Activated T-helper 1 cell treated with anti-CD3 and anti-CD28 coated beads, Interleukin-12 subunit alpha, Interleukin-12 subunit beta, Interleukin-2, Interleukin-4 antibody, amounts not matched to agents 30 ng/mL and 10 ng/mL and 1 ng/mL, durations not matched to agents 14 hours and 24 hours and 36 hours (primary cell): ENCODE results near the gene LPO. TPM values are rescaled to one million over a fixed set of nuclear protein-coding genes. Genes with fewer than 3 reads are reported as not detected.

Experiments
- DNase-seq: peaks from one replicate; pipeline ENCODE4 v3.0.0; 2021; ENCODE audit warnings: low spot score
- H3K27ac Mint-ChIP-seq: one replicate; pipeline ENCODE4 v1.8.0; 2021; ENCODE audit warnings: mild to moderate bottlenecking, mixed read lengths
- H3K27me3 Mint-ChIP-seq: one replicate; pipeline ENCODE4 v1.8.0; 2022; ENCODE audit warnings: mild to moderate bottlenecking, moderate library complexity, mixed read lengths; ENCODE audit not compliant: insufficient read depth
- H3K36me3 Mint-ChIP-seq: one replicate; pipeline ENCODE4 v1.8.0; 2021; ENCODE audit warnings: low read depth, mixed read lengths
- H3K4me1 Mint-ChIP-seq: one replicate; pipeline ENCODE4 v1.8.0; 2021; ENCODE audit warnings: low read depth, mixed read lengths
- H3K4me3 Mint-ChIP-seq: one replicate; pipeline ENCODE4 v1.8.0; 2021; ENCODE audit warnings: mild to moderate bottlenecking, moderate library complexity, mixed read lengths
- H3K9me3 Mint-ChIP-seq: one replicate; pipeline ENCODE4 v1.8.0; 2021; ENCODE audit warnings: mixed read lengths
- intact Hi-C: fragments of 100-400 bp; cut with micrococcal nuclease; formaldehyde crosslinking; loops from one replicate; pipeline ENCODE4 v1.15.1; 2024
- total RNA-seq: library from RNA; stranded (reverse); gene quantifications from 2 replicates; pipeline ENCODE4 v1.2.3, GENCODE V29; 2022

The LPO gene
- total RNA-seq, 1 donor from 2014 or later, result not detected

- H3K4me3 Mint-ChIP-seq, result no peak overlapping the region
- H3K27ac Mint-ChIP-seq, result no peak overlapping the region
- intact Hi-C loops, result loop anchor here (1.0 kb wide), 1 partner anchor 169 kb away; no protein-coding TSS in a partner anchor
- H3K36me3 Mint-ChIP-seq, result no peaks in the 10 kb centered on the region
- no peak for DNase-seq
- H3K4me1 Mint-ChIP-seq, result peaks cover 4% of the 10 kb centered on the region
- peaks cover 24% of the 10 kb centered on the region for H3K27me3 Mint-ChIP-seq
- H3K9me3 Mint-ChIP-seq, result no peaks in the 10 kb centered on the region
Observed at GRCh38 chr17:58277802-58278595, 39.6 kb downstream of the LPO start.

GRCh38 chr17:58278661-58279015, 40.3 kb downstream of the LPO start:
- Mint-ChIP-seq H3K36me3 (no peaks in the 10 kb centered on the region), H3K4me1 (peaks cover 4% of the 10 kb centered on the region), H3K27me3 (peaks cover 30% of the 10 kb centered on the region), H3K9me3 (no peaks in the 10 kb centered on the region), H3K4me3 (no peak overlapping the region), H3K27ac (no peak overlapping the region)
- no peak for DNase-seq
- intact Hi-C loops, result no loop called here

GRCh38 chr17:58279016-58279711, 40.8 kb downstream of the LPO start:
- DNase-seq, result no peak

GRCh38 chr17:58279736-58280479, 41.5 kb downstream of the LPO start:
- Mint-ChIP-seq H3K9me3 (no peaks in the 10 kb centered on the region), H3K27me3 (peaks cover 29% of the 10 kb centered on the region), H3K36me3 (no peaks in the 10 kb centered on the region), H3K27ac (no peak overlapping the region), H3K4me1 (peaks cover 4% of the 10 kb centered on the region), H3K4me3 (no peak overlapping the region)
- DNase-seq, result no peak
- intact Hi-C loops, result no loop called here

More at GRCh38 chr17:58279016-58279711, 40.8 kb downstream of the LPO start:
- no peak overlapping the region for H3K27ac Mint-ChIP-seq
- no peaks in the 10 kb centered on the region for H3K9me3 Mint-ChIP-seq
- H3K36me3 Mint-ChIP-seq, result no peaks in the 10 kb centered on the region
- intact Hi-C loops, result no loop called here
- H3K4me1 Mint-ChIP-seq, result peaks cover 4% of the 10 kb centered on the region
- H3K27me3 Mint-ChIP-seq, result peaks cover 30% of the 10 kb centered on the region
- no peak overlapping the region for H3K4me3 Mint-ChIP-seq

- no peak within 1 kb of the TSS for H3K4me3 Mint-ChIP-seq
- DNase-seq, result no peak
- intact Hi-C loops, result no loop called here
- no peaks in the 10 kb centered on the region for H3K9me3 Mint-ChIP-seq
- no peak within 1 kb of the TSS for H3K27ac Mint-ChIP-seq
- peaks cover 4% of the 10 kb centered on the region for H3K4me1 Mint-ChIP-seq
- no peaks in the 10 kb centered on the region for H3K36me3 Mint-ChIP-seq
- H3K27me3 Mint-ChIP-seq, result peaks cover 29% of the 10 kb centered on the region
Observed at GRCh38 chr17:58280480-58281217, 42.3 kb downstream of the LPO start, which contains the start of gene MPO. MPO (minus strand) TSS chr17:58280935; CDS start chr17:58280758, 177 bp downstream.

- DNase-seq, result no peak
- H3K9me3 Mint-ChIP-seq, result no peaks in the 10 kb centered on the region
- peaks cover 4% of the 10 kb centered on the region for H3K4me1 Mint-ChIP-seq
- intact Hi-C loops, result no loop called here
- no peak overlapping the region for H3K4me3 Mint-ChIP-seq
- H3K36me3 Mint-ChIP-seq, result no peaks in the 10 kb centered on the region
- H3K27ac Mint-ChIP-seq, result no peak overlapping the region
- H3K27me3 Mint-ChIP-seq, result peaks cover 29% of the 10 kb centered on the region
Observed at GRCh38 chr17:58281511-58282011, 43.2 kb downstream of the LPO start.

GRCh38 chr17:58282442-58282841, 44.1 kb downstream of the LPO start:
- Mint-ChIP-seq H3K27ac (no peak overlapping the region), H3K4me1 (peaks cover 4% of the 10 kb centered on the region), H3K27me3 (peaks cover 30% of the 10 kb centered on the region), H3K36me3 (no peaks in the 10 kb centered on the region), H3K9me3 (no peaks in the 10 kb centered on the region), H3K4me3 (no peak overlapping the region)
- intact Hi-C loops, result no loop called here
- DNase-seq, result no peak

- no peak for DNase-seq
- H3K27me3 Mint-ChIP-seq, result peaks cover 31% of the 10 kb centered on the region
- H3K36me3 Mint-ChIP-seq, result no peaks in the 10 kb centered on the region
- no peak overlapping the region for H3K27ac Mint-ChIP-seq
- H3K4me1 Mint-ChIP-seq, result peaks cover 4% of the 10 kb centered on the region
- intact Hi-C loops, result no loop called here
- no peak overlapping the region for H3K4me3 Mint-ChIP-seq
- H3K9me3 Mint-ChIP-seq, result no peaks in the 10 kb centered on the region
Observed at GRCh38 chr17:58283674-58284612, 45.6 kb downstream of the LPO start.

- Mint-ChIP-seq H3K36me3 (no peaks in the 10 kb centered on the region), H3K4me3 (no peak overlapping the region), H3K4me1 (peaks cover 2% of the 10 kb centered on the region), H3K27me3 (peaks cover 31% of the 10 kb centered on the region), H3K27ac (no peak overlapping the region), H3K9me3 (no peaks in the 10 kb centered on the region)
- DNase-seq, result no peak
- intact Hi-C loops, result no loop called here
Observed at GRCh38 chr17:58284613-58285421, 46.4 kb downstream of the LPO start.

- peaks cover 32% of the 10 kb centered on the region for H3K27me3 Mint-ChIP-seq
- no peaks in the 10 kb centered on the region for H3K36me3 Mint-ChIP-seq
- H3K9me3 Mint-ChIP-seq, result no peaks in the 10 kb centered on the region
- H3K27ac Mint-ChIP-seq, result no peak overlapping the region
- no peak for DNase-seq
- H3K4me1 Mint-ChIP-seq, result no peaks in the 10 kb centered on the region
- intact Hi-C loops, result no loop called here
- no peak overlapping the region for H3K4me3 Mint-ChIP-seq
Observed at GRCh38 chr17:58285422-58285810, 47.0 kb downstream of the LPO start.

GRCh38 chr17:58289869-58290268, 51.5 kb downstream of the LPO start:
- Mint-ChIP-seq H3K36me3 (no peaks in the 10 kb centered on the region), H3K4me1 (no peaks in the 10 kb centered on the region), H3K27me3 (peaks cover 43% of the 10 kb centered on the region), H3K4me3 (no peak overlapping the region), H3K27ac (no peak overlapping the region), H3K9me3 (no peaks in the 10 kb centered on the region)
- DNase-seq, result no peak
- intact Hi-C loops, result no loop called here
